Liver (tissue), 3 donors: Measurements from ENCODE around the gene GREB1.

Experiments used
- RAD21 ChIP-seq, 2 donors: IDR thresholded peaks; 2 replicates each; pipeline ENCODE4 v1.6.1; 2016; ENCODE audit warnings: antibody characterized with exemption in 2 of 2, mild to moderate bottlenecking in 2 of 2
- TAF1 ChIP-seq: conservative IDR thresholded peaks from 2 replicates; pipeline ENCODE4 v1.6.1; 2016; ENCODE audit warnings: antibody characterized with exemption, mild to moderate bottlenecking
- TF ChIP-seq, protein P1 (sequence below): fragments of 150-350 bp; IDR thresholded peaks from 2 replicates; pipeline ENCODE4 v1.5.1; 2017; ENCODE audit warnings: improper control_type of control experiment, low read depth, low read length; ENCODE audit not compliant: missing input control
- TF ChIP-seq, protein P2 (sequence below): IDR thresholded peaks from 2 replicates; pipeline ENCODE4 v1.6.1; 2016; ENCODE audit warnings: antibody characterized with exemption
- donor health status: healthy.
- donor health status: healthy.

DNA sequence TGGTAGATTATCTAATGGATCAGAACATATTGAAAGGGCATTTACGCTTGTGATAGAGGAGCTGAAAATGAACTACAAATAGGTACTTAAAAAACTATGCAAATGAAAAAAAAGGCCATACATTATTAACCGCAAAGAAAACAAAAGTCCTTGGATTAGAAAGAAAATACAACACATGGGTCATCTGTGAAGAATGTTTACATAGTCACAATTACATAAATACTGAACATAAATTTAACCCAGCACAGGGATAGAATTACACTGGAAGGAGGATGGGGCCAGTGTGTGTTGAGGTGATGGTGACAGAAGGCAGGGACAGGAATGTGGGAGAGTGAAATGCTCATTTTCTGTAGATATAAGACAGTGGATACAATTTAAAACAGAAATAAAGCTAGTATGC, 129.6 kb downstream of the GREB1 start:
- no peak for TF ChIP-seq RAD21 (IDR thresholded peaks at IDR 0.05)
- TF ChIP-seq, protein P1, sequence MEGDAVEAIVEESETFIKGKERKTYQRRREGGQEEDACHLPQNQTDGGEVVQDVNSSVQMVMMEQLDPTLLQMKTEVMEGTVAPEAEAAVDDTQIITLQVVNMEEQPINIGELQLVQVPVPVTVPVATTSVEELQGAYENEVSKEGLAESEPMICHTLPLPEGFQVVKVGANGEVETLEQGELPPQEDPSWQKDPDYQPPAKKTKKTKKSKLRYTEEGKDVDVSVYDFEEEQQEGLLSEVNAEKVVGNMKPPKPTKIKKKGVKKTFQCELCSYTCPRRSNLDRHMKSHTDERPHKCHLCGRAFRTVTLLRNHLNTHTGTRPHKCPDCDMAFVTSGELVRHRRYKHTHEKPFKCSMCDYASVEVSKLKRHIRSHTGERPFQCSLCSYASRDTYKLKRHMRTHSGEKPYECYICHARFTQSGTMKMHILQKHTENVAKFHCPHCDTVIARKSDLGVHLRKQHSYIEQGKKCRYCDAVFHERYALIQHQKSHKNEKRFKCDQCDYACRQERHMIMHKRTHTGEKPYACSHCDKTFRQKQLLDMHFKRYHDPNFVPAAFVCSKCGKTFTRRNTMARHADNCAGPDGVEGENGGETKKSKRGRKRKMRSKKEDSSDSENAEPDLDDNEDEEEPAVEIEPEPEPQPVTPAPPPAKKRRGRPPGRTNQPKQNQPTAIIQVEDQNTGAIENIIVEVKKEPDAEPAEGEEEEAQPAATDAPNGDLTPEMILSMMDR, result no peak
- TF ChIP-seq, protein P2, sequence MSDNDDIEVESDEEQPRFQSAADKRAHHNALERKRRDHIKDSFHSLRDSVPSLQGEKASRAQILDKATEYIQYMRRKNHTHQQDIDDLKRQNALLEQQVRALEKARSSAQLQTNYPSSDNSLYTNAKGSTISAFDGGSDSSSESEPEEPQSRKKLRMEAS, result no peak
- no peak for TF ChIP-seq TAF1
